Measurements from ENCODE around the gene SPTAN1. TPM values are rescaled to one million over a fixed set of nuclear protein-coding genes. Genes with fewer than 3 reads are reported as not detected.

The SPTAN1 gene
- polyA plus RNA-seq, 2 of the 4 experiments (the other 2 are of a cell fraction): 104 to 122 TPM

DNA sequence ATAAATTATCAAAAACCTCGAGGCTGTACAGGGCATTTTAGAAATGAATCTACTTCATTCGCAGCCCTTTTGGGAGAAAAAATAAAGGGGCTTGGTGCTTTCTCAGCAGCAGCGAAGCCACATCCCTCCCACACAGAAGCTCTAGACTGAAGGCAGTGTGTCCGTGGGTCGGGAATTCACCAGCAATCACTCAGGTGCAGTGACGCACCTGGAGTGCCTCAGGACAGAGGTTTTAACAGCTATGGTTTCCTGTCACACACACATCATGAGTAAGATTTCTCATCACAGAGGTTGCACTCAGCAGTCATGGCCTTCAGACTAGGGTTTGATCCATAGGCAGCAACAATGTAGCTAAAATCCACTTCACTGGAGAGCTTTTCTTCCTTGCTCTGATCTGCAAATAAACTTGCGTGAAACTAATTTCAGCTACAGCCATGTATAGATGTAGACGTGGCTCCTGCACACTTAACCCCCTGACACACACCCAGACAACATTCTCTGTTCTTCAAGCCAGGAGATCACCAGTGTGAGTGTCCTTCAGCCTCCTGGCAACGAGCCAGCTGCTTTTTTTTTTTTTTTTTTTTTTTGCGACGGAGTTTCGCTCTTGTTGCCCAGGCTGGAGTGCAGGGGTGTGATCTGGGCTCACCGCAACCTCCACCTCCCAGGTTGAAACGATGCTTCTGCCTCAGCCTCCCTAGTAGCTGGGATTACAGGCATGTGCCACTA, 69.5 kb downstream of the SPTAN1 start:
- no peak for DNase-seq (ENCODE audit: low read depth in 1 of 2, low spot score in 1 of 2)
- WGBS (ENCODE audit: missing lambda C conversion rate): 81% methylated on average over 14 of the region's 14 CpGs
- POLR2A ChIA-PET: interaction anchor here (1.0 kb wide), 1 partner anchor 70 kb away, joined by 3 read pairs; the partner anchor contains the start of gene SPTAN1
- H3K27ac ChIP-seq: no peak overlapping the region
- no peak for ATAC-seq
- FAIRE-seq: no peak
- TF ChIP-seq CBX2 (IDR thresholded peaks at IDR 0.05; ENCODE audit: borderline replicate concordance, low read depth) (no peak), POLR2AphosphoS2 (conservative IDR thresholded peaks at IDR 0.05; ENCODE audit: low read length) (0 out of 2 replicates have a peak, but pooled peaks have one; percentile 67), RAD21 (conservative IDR thresholded peaks at IDR 0.05 in 1 of 2, IDR thresholded peaks at IDR 0.05 in 1 of 2) (no peak), MAX (IDR thresholded peaks at IDR 0.05) (no peak), ZC3H11A (IDR thresholded peaks at IDR 0.05) (no peak), HEYL (CRISPR knock-in tag; IDR thresholded peaks at IDR 0.05) (no peak), NPAS2 (CRISPR knock-in tag; IDR thresholded peaks at IDR 0.05; ENCODE audit: borderline replicate concordance) (no peak), RARB (CRISPR knock-in tag; IDR thresholded peaks at IDR 0.05) (no peak)
- no peaks in the 10 kb centered on the region for H3K4me1 ChIP-seq
- no peak overlapping the region for H3K4me2 ChIP-seq
- CTCF ChIA-PET: interaction anchor here (0.6 to 7.7 kb wide), 5 partner anchors 10 to 112 kb away, joined by 3 to 61 read pairs (median 8); partner anchors contain the start of gene PKN3
- no peak overlapping the region for H3K4me3 ChIP-seq
- no peaks in the 10 kb centered on the region for H3K9me3 ChIP-seq

DNA sequence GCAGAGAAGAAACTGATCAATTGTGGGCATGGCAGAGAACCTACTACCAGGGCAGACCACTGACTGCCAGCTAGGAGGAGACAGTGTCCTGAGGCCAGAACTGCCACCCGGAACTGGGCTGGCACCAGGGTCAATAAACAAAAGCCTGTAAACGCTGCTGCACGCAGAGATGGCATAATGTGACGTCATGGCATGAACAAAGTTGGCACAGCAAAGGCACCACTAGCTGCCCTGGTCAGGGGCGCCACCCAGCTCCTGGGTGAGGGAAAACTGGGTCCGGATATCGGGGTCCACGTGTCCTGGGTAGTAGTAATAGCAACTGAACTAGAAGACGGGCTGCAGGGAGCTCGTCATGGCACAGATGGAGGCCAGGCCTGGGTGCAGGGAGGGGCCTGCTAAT, 72.2 kb downstream of the SPTAN1 start:
- 90% methylated on average over 10 of the region's 10 CpGs for WGBS (ENCODE audit: missing lambda C conversion rate)
- DNase-seq (ENCODE audit: low read depth in 1 of 2, low spot score in 1 of 2): no peak
- TF ChIP-seq NPAS2 (CRISPR knock-in tag; IDR thresholded peaks at IDR 0.05; ENCODE audit: borderline replicate concordance): no peak
- H3K4me3 ChIP-seq: no peak overlapping the region
- peaks cover 18% of the 10 kb centered on the region for H3K4me1 ChIP-seq
- no peak overlapping the region for H3K4me2 ChIP-seq
- FAIRE-seq: no peak
- H3K27ac ChIP-seq: no peak overlapping the region
- POLR2A ChIA-PET: interaction anchor here (1.0 kb wide), 1 partner anchor 71 kb away, joined by 3 read pairs; no protein-coding TSS in a partner anchor
- CTCF ChIA-PET: interaction anchor here (0.6 to 7.7 kb wide), 7 partner anchors 11 to 340 kb away, joined by 3 to 61 read pairs (median 4); no protein-coding TSS in a partner anchor
- H3K9me3 ChIP-seq: no peaks in the 10 kb centered on the region
- no peak for ATAC-seq

DNA sequence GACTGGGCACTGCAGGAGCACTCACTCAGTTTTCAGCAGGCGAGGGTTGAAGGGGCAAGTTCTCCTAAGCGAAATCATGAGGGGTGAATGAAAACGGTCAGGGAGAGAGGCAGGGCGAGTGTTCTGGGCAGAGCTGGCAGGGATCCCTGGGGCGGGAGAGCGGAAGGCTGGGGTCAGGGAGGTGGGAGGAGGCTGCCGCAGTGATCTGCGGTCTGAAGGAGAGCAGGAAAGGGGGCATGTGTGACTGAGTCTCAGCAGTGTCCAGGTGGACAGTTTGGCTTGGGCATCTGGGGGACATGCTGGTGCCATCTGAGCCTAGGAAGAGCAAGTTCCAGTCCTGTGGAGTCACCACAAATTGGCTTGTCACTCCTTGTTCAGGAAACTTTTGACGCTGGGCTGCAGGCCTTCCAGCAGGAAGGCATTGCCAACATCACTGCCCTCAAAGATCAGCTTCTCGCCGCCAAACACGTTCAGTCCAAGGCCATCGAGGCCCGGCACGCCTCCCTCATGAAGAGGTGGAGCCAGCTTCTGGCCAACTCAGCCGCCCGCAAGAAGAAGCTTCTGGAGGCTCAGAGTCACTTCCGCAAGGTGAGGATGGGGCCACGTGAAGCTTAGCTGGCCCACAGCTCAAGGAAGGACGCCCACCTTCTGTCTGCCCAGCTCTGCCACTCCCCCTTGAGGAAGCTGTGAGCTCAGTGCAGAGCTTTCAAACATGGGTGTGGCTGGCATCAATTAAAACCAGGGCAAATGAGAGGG, 73.2 kb downstream of the SPTAN1 start:
- ATAC-seq (no peak), FAIRE-seq (no peak), DNase-seq (ENCODE audit: low read depth in 1 of 2, low spot score in 1 of 2) (no peak)
- Histone ChIP-seq H3K4me1 (peaks cover 26% of the 10 kb centered on the region), H3K9me3 (no peaks in the 10 kb centered on the region), H3K27ac (no peak overlapping the region), H3K4me2 (no peak overlapping the region), H3K4me3 (no peak overlapping the region)
- POLR2A ChIA-PET: no interaction called here
- CTCF ChIA-PET: interaction anchor here (1.5 to 7.7 kb wide), 6 partner anchors 10 to 206 kb away, joined by 4 to 61 read pairs (median 7); no protein-coding TSS in a partner anchor
- TF ChIP-seq CEBPB (IDR thresholded peaks at IDR 0.05) (no peak), MYC (IDR thresholded peaks at IDR 0.05; ENCODE audit: borderline replicate concordance, low read length) (no peak), MAZ (IDR thresholded peaks at IDR 0.05; ENCODE audit: borderline replicate concordance, low read depth, low read length) (no peak), CBX2 (IDR thresholded peaks at IDR 0.05; ENCODE audit: borderline replicate concordance, low read depth) (no peak), ATOH8 (CRISPR knock-in tag; IDR thresholded peaks at IDR 0.05; ENCODE audit: low read depth) (no peak), RCOR1 (IDR thresholded peaks at IDR 0.05; ENCODE audit: low read depth, low read length) (no peak)
- WGBS (ENCODE audit: missing lambda C conversion rate): 87% methylated on average over 19 of the region's 20 CpGs

DNA sequence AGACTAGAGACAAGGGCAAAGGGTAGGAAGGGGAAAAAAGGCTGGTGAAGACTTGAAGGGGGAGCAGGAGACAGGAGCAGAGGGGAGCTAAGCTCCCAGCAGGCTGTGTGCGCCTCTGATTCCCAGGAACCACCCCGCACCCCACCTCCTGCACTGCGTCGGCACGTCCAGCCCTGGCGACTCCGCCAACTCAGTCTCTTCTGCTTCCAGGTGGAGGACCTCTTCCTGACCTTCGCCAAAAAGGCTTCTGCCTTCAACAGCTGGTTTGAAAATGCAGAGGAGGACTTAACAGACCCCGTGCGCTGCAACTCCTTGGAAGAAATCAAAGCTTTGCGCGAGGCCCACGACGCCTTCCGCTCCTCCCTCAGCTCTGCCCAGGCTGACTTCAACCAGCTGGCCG, 73.8 kb downstream of the SPTAN1 start:
- H3K4me2 ChIP-seq: no peak overlapping the region
- H3K27ac ChIP-seq: no peak overlapping the region
- DNase-seq (ENCODE audit: low read depth in 1 of 2, low spot score in 1 of 2) (no peak), FAIRE-seq (no peak), ATAC-seq (no peak)
- 87% methylated on average over 16 of the region's 16 CpGs for whole genome bisulfite sequencing (ENCODE audit: missing lambda C conversion rate)
- H3K4me3 ChIP-seq: no peak overlapping the region
- H3K9me3 ChIP-seq: no peaks in the 10 kb centered on the region
- ChIA-PET POLR2A (no interaction called here), CTCF (interaction anchor here (1.7 to 7.7 kb wide), 3 partner anchors 10 to 43 kb away, joined by 4 to 61 read pairs (median 4); no protein-coding TSS in a partner anchor)
- H3K4me1 ChIP-seq: peaks cover 26% of the 10 kb centered on the region
- TF ChIP-seq, protein P1, sequence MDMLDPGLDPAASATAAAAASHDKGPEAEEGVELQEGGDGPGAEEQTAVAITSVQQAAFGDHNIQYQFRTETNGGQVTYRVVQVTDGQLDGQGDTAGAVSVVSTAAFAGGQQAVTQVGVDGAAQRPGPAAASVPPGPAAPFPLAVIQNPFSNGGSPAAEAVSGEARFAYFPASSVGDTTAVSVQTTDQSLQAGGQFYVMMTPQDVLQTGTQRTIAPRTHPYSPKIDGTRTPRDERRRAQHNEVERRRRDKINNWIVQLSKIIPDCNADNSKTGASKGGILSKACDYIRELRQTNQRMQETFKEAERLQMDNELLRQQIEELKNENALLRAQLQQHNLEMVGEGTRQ (IDR thresholded peaks at IDR 0.05): no peak
- TF ChIP-seq NFE2L2 (conservative IDR thresholded peaks at IDR 0.05; ENCODE audit: low read length) (no peak), TP53 (CRISPR knock-in tag; IDR thresholded peaks at IDR 0.05) (no peak), TFCP2L1 (CRISPR knock-in tag; IDR thresholded peaks at IDR 0.05) (no peak), RFX5 (IDR thresholded peaks at IDR 0.05) (no peak), ZSCAN20 (CRISPR knock-in tag; IDR thresholded peaks at IDR 0.05) (no peak), JUN (IDR thresholded peaks at IDR 0.05) (no peak), EHMT2 (IDR thresholded peaks at IDR 0.05; ENCODE audit: low read depth) (no peak), FOSL2 (IDR thresholded peaks at IDR 0.05) (no peak), FOSL2 (CRISPR knock-in tag; IDR thresholded peaks at IDR 0.05) (no peak)
- TF ChIP-seq, protein P2, sequence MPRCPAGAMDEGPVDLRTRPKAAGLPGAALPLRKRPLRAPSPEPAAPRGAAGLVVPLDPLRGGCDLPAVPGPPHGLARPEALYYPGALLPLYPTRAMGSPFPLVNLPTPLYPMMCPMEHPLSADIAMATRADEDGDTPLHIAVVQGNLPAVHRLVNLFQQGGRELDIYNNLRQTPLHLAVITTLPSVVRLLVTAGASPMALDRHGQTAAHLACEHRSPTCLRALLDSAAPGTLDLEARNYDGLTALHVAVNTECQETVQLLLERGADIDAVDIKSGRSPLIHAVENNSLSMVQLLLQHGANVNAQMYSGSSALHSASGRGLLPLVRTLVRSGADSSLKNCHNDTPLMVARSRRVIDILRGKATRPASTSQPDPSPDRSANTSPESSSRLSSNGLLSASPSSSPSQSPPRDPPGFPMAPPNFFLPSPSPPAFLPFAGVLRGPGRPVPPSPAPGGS (IDR thresholded peaks at IDR 0.05): no peak
- TF ChIP-seq, protein P3, sequence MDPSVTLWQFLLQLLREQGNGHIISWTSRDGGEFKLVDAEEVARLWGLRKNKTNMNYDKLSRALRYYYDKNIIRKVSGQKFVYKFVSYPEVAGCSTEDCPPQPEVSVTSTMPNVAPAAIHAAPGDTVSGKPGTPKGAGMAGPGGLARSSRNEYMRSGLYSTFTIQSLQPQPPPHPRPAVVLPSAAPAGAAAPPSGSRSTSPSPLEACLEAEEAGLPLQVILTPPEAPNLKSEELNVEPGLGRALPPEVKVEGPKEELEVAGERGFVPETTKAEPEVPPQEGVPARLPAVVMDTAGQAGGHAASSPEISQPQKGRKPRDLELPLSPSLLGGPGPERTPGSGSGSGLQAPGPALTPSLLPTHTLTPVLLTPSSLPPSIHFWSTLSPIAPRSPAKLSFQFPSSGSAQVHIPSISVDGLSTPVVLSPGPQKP (IDR thresholded peaks at IDR 0.05; ENCODE audit: low read depth, low read length): no peak

Data from A549 (cell line).